Osteocyte (in vitro differentiated cells): ENCODE results near the gene YPEL3. TPM values are rescaled to one million over a fixed set of nuclear protein-coding genes. Genes with fewer than 3 reads are reported as not detected.

Experiments
- DNase-seq: peaks from one replicate; pipeline ENCODE4 v3.0.0; 2021; ENCODE audit warnings: mixed read lengths; ENCODE audit not compliant: unreplicated experiment; ENCODE audit errors: extremely low spot score
- H3K27ac Mint-ChIP-seq: one replicate; pipeline ENCODE4 v1.8.0; 2021; ENCODE audit warnings: mild to moderate bottlenecking, mixed read lengths; ENCODE audit not compliant: unreplicated experiment
- H3K27me3 Mint-ChIP-seq: one replicate; pipeline ENCODE4 v1.8.0; 2021; ENCODE audit warnings: mixed read lengths; ENCODE audit not compliant: unreplicated experiment
- H3K36me3 Mint-ChIP-seq: one replicate; pipeline ENCODE4 v1.8.0; 2021; ENCODE audit warnings: mixed read lengths; ENCODE audit not compliant: unreplicated experiment
- H3K4me1 Mint-ChIP-seq: one replicate; pipeline ENCODE4 v1.8.0; 2021; ENCODE audit warnings: mixed read lengths; ENCODE audit not compliant: unreplicated experiment
- H3K4me3 Mint-ChIP-seq: one replicate; pipeline ENCODE4 v1.8.0; 2021; ENCODE audit warnings: mild to moderate bottlenecking, moderate library complexity, mixed read lengths; ENCODE audit not compliant: unreplicated experiment
- H3K9me3 Mint-ChIP-seq: one replicate; pipeline ENCODE4 v1.8.0; 2021; ENCODE audit warnings: mixed read lengths; ENCODE audit not compliant: unreplicated experiment
- total RNA-seq: library from RNA; stranded (reverse); gene quantifications from 2 replicates; pipeline ENCODE4 v1.2.1, GENCODE V29; 2021
- TF ChIP-seq, protein P1 (sequence below): fragments of 200-600 bp; sonication (generic); IDR thresholded peaks from 2 replicates; pipeline ENCODE4 v1.5.0; 2021; ENCODE audit warnings: antibody characterized with exemption, mild to moderate bottlenecking, moderate library complexity

YPEL3 gene
- total RNA-seq, 1 donor from 2014 or later: 93.3 TPM

DNA sequence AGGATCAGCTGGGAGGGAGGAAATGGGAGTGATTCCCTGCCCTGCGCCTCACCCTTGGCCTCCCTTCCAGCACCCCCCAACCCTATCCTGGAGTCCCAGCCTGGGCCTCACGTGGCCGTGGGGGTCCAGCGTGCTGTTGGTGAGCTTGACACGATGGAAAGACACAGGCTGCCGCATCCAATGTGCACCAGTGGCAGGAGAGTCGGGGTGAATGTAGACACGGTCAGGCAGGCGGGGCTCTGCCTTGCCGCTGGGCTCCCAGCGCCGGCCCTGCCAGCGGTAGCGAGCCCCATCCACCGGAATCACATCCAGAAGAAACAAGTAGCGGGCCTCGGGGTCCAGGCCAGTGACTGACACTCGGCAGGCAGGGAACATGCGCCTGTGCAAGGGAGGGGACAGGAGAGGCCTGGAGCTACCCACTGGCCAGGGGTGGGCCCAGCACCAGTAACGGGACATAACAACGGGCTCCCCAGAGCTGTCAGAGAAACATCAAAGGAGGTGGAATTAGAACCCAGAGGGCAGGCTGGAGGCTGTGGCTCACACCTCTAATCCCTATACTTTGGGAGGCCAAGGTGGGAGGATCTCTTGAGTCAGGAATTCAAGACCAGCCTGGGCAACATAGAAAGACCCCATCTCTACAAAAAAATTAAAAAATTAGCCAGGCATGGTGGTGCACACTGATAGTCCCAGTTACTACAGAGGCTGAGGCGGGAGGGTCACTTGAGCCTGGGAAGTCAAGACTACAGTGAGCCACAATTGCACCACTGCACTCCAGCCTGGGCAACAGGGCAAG, 7.0 kb downstream of the YPEL3 start:
- Mint-ChIP-seq H3K36me3 (peaks cover 6% of the 10 kb centered on the region), H3K4me1 (peaks cover 28% of the 10 kb centered on the region), H3K9me3 (no peaks in the 10 kb centered on the region), H3K4me3 (no peak overlapping the region), H3K27ac (peak overlapping the region; percentile 71), H3K27me3 (no peaks in the 10 kb centered on the region)
- DNase-seq: no peak
- TF ChIP-seq, protein P1, sequence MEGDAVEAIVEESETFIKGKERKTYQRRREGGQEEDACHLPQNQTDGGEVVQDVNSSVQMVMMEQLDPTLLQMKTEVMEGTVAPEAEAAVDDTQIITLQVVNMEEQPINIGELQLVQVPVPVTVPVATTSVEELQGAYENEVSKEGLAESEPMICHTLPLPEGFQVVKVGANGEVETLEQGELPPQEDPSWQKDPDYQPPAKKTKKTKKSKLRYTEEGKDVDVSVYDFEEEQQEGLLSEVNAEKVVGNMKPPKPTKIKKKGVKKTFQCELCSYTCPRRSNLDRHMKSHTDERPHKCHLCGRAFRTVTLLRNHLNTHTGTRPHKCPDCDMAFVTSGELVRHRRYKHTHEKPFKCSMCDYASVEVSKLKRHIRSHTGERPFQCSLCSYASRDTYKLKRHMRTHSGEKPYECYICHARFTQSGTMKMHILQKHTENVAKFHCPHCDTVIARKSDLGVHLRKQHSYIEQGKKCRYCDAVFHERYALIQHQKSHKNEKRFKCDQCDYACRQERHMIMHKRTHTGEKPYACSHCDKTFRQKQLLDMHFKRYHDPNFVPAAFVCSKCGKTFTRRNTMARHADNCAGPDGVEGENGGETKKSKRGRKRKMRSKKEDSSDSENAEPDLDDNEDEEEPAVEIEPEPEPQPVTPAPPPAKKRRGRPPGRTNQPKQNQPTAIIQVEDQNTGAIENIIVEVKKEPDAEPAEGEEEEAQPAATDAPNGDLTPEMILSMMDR: no peak

DNA sequence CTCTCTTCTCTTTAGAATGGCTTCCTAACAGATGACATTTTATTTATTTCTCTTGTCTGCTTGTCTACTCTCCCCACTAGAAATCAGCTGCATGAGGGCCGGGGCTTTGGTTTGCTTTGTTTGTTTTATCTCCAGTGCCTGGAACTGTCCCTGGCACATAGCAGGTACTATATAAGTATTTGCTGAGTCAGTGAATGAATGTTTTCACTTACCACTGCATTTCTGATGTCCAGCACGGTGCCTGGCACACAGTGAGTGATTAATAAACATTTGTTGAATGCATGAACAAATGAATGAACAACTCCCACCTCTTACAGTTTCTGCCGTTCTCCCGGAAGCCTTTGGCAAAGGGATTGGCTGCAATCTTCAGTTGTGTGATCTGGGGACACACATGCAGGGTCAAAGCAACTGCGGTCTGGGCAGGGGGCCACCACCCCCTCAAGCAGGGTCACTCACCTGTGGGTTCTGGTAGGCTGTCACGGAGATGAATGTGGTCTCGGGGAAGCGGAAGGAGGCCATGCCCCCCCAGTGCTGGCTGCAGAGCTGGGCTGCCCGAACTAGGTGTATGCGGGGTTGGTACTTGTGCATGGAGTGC, 7.7 kb downstream of the YPEL3 start:
- Mint-ChIP-seq H3K4me1 (peaks cover 26% of the 10 kb centered on the region), H3K27me3 (no peaks in the 10 kb centered on the region), H3K36me3 (peaks cover 6% of the 10 kb centered on the region), H3K9me3 (no peaks in the 10 kb centered on the region), H3K27ac (no peak overlapping the region), H3K4me3 (no peak overlapping the region)
- TF ChIP-seq, protein P1: no peak
- DNase-seq: no peak

DNA sequence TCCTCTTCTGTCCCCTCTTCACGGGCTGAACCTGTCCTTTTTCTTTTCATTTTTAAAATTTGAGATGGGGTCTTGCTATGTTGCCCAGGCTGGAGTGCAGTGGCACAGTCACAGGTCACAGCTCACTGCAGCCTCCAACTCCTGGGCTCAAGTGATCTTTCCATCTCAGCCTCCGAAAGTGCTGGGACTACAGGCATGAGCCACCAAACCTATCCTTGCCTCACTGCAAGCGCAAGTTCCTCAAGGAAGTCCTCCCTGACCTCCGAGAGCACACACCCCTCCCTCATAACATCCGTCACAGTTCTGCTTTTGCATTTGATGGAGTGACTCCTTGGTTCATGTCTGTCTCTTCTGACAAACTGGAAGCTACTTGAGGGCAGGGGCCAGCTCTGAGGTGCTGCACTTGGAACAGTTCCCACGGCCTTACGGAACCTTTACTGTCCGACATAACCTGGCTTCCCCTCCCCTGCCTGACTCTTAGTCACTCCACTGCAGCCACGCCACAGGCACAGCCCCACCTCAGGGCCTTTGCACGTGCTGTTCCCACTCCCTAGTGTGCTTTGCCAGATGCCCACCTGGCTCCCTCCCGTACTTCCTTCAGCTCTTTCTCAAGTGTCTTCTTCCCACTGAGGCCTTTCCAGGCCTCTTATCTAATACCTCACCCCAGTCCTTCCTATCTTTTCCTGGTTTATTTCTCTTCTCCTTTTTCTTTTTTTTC, 8.7 kb downstream of the YPEL3 start:
- no peak overlapping the region for H3K27ac Mint-ChIP-seq
- DNase-seq: no peak
- H3K4me3 Mint-ChIP-seq: no peak overlapping the region
- H3K4me1 Mint-ChIP-seq: peaks cover 21% of the 10 kb centered on the region
- H3K36me3 Mint-ChIP-seq: peaks cover 16% of the 10 kb centered on the region
- TF ChIP-seq, protein P1: no peak
- no peaks in the 10 kb centered on the region for H3K9me3 Mint-ChIP-seq
- no peaks in the 10 kb centered on the region for H3K27me3 Mint-ChIP-seq

DNA sequence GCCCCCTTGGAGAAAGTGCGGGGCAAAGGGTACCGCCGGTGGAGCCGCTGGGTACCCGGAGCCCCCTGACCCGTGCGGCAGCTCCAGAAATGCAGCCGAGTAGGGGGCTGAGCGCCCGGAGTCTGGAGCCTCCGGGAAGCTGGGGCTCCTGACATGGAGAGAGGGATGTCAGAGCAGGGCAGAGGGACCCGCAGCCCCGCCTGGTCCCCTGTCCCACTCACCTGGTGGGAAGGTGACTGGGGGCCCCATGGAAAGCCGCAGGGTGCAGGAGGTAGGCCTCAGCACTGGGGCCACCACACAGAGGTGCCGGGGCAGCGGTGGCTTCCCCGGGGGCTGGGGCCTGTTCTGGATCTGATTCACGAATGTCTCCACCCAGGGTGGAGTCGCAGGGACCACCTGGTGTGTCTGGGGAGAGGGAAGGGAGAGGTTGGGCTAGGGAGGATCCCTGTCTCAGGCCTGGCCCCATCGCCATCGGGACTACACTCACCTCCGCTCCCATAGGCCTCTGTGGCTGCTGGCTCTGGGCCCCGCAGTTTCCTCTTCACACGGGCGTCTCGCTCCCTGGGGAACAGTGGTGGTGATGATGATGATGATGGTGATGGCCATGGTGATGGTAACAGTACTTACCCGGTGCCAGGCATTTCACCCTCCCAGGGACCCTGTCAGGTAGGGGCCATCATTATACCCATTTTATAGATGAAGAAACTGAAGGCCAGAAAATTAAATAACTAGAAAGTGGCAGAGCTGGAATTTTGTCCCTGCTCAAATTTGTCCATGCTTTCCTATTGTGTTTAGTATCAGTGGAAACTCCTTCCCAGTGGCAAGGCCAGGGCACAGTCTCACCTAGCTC, 9.5 kb downstream of the YPEL3 start:
- Mint-ChIP-seq H3K27me3 (no peaks in the 10 kb centered on the region), H3K4me3 (no peak overlapping the region), H3K9me3 (no peaks in the 10 kb centered on the region), H3K4me1 (peaks cover 12% of the 10 kb centered on the region), H3K36me3 (peaks cover 21% of the 10 kb centered on the region), H3K27ac (no peak overlapping the region)
- DNase-seq: no peak
- TF ChIP-seq, protein P1: no peak
